GM18526 (cell line): ENCODE measurements around the gene ENPP5.

ENCODE experiments used
- POLR2A ChIP-seq: IDR thresholded peaks from 3 replicates; pipeline ENCODE4 v1.6.1; 2011; ENCODE audit not compliant: insufficient read length; ENCODE audit errors: extremely low read depth

Gene ENPP5

DNA sequence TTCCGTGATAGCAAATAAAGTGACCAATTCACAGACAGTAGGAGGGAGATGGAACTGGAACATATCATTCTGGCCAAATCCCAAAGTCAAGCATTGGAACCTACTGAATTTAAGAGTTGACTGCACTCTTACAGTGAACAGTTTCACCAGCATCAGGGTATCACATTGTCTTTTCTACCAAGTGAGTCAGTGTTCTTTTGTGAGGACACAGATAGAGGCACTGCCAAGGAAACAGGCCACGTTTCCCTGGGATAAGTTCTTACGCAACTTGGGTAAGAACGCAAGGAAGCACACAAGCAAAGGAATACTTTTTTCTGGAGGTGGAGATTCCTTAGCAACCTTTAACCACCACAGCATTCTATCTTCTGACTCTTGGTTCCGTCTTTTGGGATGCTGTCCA is 28.6 kb upstream of the ENPP5 start:
- no peak for TF ChIP-seq POLR2A

DNA sequence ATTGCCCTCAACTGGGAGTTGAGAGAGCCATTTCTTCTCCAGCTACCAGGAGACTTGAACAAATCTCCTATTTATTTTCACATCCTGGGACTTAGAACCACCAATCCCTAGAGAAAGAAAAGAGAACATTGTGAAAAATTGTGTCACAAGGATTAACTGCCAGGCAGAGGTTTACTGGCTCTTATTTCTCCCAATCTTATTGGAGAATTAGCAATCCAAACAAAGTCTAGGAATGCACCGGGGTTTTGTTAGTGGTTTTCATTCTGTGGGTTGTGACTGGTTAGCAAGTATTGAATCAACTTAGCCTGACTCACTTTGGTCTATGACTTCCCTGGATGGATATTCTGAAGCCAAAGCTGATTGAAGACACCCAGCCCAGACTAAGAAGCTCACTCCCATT is 21.2 kb upstream of the ENPP5 start:
- no peak for TF ChIP-seq POLR2A

DNA sequence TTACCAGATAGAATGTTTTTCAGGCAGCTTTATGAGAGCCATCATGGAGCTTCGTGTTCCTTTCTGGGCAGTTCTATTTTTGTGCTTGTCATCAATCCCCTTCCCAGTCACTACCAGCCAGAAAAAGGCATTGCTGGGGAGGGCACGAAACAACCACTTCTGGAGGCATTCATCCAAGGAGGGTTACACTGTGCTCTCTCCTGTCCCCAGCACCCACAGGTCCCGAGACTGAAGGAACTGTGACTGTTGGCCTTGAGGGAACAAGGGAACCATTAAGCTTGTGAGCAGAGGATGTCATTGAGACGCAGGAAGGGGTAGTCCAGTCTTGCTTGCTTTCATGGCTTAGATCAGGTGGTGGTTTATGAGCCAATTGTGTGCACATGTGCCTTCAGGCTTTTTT is 20.1 kb upstream of the ENPP5 start:
- no peak for TF ChIP-seq POLR2A

DNA sequence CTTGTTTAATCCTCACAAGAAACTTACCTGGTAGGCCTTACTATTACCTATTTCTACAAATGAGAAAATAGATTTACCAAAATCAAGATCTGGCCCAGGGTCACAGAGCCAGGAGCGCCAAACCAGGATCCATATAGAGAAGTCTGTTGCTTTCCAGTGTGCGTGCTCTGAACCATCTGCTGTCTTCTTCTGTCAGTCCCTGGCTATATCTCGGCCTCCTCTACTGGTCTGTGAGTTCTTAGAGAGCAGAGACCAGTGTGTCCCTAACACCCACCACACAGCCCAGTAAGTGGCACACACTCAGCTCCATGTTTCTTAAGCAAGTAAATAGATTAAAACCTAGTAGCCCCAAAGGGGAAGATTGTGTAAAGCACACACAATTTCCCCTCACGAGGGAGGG is 18.9 kb upstream of the ENPP5 start:
- TF ChIP-seq POLR2A = no peak

DNA sequence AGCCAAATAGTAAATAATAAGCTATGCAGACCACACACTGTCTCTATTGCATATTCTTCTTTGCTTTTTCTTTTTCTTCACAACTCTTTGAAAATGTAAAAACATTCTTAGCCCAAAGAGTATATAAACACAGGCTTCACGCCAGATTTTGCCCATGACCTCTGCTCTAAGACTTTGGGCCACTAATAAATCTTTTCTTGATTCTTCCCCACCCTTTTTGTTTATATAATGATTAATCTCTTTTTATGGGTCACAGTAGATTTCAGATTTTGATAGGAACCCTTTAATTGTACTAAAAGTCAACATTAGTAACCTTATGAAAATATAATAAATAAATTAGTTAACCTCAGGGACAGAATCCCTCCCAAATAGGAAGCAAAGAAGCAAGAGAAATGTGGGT is 15.8 kb upstream of the ENPP5 start:
- TF ChIP-seq POLR2A = no peak

DNA sequence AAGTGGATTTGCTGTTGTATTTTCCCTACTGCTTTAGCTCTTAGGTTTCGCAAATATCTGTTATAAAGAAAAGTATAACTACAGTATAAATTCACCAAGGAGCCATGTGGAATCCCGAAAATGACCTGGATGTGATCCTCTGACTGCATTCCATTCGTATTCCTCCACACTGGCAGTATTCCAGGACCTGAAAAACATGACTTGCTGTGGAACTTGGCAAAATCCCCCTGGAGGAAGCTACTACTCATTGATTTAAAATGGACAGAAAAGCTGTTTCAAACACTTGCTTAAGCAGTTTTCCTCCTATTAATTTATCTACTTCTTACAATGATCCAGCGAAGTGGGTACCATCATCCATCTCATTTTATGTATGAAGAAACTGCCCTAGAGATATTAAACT is 13.3 kb upstream of the ENPP5 start:
- no peak for TF ChIP-seq POLR2A

DNA sequence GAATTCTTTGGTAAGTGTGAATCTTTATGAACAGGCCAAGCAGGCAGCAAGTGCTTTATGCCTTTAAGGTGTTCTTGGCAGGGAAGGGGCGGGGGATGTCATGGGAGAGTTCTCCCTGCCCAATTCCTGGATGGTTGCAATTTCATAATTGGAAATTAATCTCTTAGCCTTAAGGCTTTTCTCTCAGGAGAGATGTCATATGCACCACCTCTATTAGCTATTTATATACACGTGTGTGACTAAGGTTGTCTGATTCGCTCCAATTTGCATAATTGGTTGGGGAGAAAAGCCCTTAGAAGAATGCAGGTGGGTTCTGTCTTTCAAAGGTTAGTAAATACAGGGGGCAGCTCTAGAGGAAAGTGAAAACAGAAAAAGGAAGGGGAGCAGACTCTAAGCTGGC is 5.2 kb upstream of the ENPP5 start:
- TF ChIP-seq POLR2A = no peak

DNA sequence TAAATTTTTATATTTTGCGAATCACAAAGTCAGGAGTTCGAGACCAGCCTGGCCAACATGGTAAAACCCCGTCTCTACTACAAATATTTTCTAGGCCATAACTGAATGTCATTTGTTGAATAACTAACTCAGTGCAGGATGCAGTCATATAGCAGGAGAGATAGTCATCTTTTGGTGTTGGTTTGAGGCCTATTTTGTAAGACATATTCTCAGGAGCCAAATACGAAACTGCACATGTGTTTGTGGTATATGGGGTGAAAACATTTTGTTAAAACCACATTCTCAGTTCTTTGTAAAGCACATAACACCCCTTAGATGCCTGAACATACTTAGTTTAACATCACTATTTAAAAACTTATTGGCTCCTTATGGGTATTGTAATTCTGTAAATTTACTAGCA is 4.7 kb upstream of the ENPP5 start:
- no peak for TF ChIP-seq POLR2A

DNA sequence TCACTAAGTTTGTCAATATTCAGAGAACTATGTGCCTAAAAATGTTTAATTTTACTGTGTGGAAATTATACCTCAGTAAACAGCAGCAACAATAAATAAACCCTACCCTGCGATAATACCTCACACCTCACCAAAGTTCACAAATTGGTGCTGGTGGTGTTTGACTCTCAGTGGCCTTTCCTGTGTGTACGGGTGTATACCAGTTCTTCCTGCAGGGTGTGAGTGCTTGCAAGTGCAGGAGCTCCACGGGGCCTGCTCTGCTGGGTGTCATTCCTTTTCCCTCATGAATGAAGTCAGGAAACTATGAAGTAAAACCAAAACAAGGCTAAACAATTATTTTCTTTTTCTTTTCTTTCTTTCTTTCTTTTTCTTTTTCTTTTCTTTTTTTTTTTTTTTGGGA is 4.1 kb upstream of the ENPP5 start:
- no peak for TF ChIP-seq POLR2A

DNA sequence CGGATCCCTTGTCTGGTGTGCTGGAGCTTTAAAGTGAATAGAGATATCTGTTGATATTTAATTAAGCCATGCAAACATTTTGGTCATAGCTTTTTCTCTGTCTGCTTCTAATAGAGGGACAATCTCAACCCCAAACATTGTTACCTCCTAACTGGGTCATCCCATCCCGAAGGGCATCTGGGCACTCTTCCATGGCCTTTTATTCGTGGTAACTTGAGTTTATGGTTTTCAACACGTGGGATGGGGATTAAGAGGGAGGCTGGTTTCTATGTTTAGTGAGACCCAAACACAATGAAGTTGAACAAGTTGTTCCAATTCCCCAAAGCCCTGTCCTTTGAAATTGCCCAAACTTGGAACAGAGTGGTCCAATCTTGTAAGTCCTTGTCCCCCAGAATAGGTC is 1.4 kb upstream of the ENPP5 start:
- TF ChIP-seq POLR2A = no peak

DNA sequence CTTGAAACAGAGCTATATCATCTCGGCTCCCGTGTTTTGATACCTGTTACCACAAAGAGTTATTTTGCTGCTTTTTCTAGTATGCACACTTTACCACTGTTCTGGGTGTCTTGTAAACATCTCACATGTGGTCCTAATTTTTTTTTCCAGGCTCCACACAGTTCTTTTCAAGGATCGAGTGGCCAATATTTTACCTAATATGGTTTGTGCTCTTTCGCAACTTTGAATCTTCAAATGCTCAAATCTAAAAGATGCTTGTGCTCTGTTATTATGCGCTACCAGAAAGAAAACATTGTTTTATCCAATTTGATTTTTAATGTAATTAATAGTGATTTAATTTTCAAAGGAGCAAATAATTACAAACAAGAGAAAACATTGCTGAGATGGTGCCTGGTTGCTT is 10.7 kb downstream of the ENPP5 start:
- TF ChIP-seq POLR2A = no peak

DNA sequence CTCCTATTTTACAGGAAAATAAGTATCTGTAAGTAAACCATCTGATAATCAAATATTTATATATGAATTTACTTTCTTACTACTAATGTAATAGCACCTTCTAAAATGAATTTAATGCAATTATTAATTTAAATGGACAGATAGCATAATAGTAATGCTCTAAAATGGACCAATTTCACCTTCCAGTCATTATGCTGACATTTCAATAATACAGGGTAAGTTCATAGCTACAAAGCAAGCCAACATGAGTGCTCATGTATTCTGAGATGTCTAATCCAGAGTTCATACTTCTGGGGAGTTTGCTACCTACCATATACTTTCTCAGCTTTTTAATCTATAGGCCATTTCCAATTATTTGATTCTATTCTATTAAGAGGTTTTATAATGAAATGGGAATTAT is 11.6 kb downstream of the ENPP5 start:
- no peak for TF ChIP-seq POLR2A

DNA sequence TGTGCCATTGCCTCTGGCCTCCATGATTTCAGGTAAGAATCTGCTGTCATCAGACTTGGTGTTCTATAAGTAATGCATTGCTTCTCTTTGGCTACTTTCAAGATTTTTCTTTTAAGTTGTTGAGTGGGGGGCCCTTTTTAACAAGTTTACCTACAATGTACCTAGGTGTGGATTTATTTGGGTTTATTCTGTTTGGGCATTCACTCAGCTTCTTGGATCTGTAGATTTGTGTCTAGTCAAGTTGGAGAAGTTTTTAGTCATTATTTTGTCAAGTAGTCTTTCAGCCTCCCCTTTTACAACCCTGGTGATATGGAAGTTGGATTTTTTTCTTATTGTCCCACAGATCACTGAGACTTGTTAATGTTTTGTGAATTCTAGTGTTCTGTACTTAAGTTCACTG is 14.1 kb downstream of the ENPP5 start:
- no peak for TF ChIP-seq POLR2A

DNA sequence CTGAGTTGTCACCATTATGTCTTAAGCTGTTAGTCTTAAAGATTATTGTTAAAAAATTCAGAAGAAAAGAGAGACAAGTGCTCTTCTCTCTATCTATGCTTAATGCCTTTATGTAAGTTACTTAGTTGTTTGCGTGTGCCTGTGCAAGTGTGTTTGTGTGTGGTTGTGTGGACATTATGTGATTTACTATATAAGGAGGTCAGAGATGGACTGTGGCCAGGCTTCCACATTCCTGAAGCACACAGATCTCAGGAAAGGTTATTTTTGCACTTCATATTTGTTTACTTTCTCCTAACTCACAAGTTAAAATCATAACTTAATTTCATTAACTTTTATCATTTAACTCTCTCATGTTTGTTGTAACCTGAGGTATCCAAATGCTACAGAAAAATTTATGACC is 26.5 kb downstream of the ENPP5 start:
- no peak for TF ChIP-seq POLR2A

DNA sequence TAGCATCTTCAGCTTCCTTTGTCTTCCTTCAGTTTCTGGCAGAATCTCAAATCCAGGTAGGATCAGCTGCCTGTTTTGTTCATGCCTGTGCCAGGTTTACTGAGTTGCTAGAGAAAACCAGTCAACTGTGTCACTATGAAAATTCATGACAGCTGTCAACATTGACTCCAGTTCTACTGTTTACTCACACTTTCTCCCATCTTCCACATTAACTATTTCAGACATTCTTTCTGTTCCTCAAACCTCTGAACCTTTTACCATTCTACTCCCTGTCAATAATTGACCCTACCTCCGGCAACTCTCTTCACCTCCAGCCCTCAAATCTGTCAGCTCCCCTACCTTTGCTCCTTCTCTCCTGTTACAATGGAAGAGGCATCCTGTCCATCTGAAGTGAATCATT is 32.5 kb downstream of the ENPP5 start:
- no peak for TF ChIP-seq POLR2A

DNA sequence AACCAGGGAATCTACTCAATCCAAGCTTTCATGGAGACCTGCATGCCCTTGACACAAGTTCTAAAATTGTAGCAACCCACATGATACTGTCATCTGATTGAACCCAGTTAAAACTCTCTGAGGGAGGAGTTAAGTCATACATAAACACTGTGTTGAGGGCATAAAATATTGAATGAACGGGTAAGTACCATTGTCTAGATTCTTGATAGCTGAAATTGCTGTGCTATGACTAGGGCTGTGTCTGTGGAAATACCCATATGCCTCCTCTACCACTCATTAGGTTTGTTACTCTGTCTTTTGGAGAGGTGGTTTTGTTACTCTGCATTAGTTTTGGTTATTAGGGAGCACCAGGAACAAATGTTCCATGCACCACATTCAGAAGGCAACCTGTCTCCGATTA is 33.4 kb downstream of the ENPP5 start:
- no peak for TF ChIP-seq POLR2A

DNA sequence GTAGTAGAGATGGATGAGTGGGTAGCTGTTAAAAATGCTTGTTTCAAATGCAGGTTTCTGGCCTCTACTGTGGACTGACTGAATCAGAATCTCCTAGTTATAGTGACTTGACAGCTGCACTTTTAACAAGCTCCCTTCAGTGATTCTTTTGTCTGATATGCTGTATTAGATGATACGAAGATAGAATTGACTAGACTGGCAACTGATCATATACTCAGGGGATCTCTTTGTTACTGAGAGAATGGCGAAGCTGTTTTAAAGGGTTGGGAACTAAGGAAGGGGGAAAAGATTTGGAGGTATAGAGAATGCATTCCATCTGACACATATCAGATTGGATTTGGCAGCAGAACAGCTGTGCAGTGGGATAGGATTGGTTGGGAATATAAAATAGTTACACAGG is 33.9 kb downstream of the ENPP5 start:
- TF ChIP-seq POLR2A = no peak

DNA sequence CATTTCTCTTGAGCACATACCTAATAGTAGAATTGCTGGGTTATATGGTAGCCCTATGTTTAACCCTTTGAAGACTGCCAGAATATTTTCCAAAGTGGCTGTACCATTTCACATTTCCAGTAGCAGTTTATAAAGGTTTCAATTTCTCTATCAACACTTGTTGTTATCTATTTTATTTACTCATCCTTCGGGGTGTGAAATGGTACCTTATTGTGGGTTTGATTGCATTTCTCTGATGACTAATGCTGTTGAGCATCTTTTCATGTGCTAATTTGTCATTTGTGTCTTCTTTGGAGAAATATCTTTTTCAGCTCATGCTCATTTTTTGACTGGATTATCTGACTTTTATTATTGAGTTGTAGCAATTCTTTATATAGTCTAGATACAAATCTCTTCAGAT is 35.6 kb downstream of the ENPP5 start:
- TF ChIP-seq POLR2A = no peak
